Neutrophil (primary cell): Measurements from ENCODE around the gene FGF12.

ENCODE experiments used
- H3K27ac ChIP-seq: fragments of 200-600 bp; sonication (generic); 2 replicates; pipeline ENCODE4 v1.5.1; 2016; ENCODE audit warnings: mild to moderate bottlenecking, moderate library complexity
- H3K27me3 ChIP-seq: fragments of 200-600 bp; sonication (generic); 2 replicates; pipeline ENCODE4 v1.6.0; 2016; ENCODE audit warnings: mild to moderate bottlenecking
- H3K36me3 ChIP-seq: fragments of 200-600 bp; sonication (generic); 2 replicates; pipeline ENCODE4 v1.5.1; 2017
- H3K4me1 ChIP-seq, 2 experiments: fragments of 200-600 bp in 1 of 2; sonication (generic) in 1 of 2; 1 replicate in 1 of 2; 2 replicates in 1 of 2; pipeline versions ENCODE4 v1.5.1 to v1.6.1; 2013 to 2016; ENCODE audit warnings: low read depth in 1 of 2, low read length in 1 of 2, mild to moderate bottlenecking in 1 of 2, moderate library complexity in 1 of 2; ENCODE audit not compliant: control insufficient read depth in 1 of 2, insufficient read depth in 1 of 2
- H3K4me3 ChIP-seq, 2 experiments: fragments of 200-600 bp in 1 of 2; sonication (generic) in 1 of 2; 1 replicate in 1 of 2; 2 replicates in 1 of 2; pipeline ENCODE4 v1.5.1; 2013 to 2016; ENCODE audit warnings: low read depth in 1 of 2, low read length in 1 of 2, mild to moderate bottlenecking in 1 of 2, moderate library complexity in 1 of 2
- H3K9me3 ChIP-seq: fragments of 200-600 bp; sonication (generic); 2 replicates; pipeline ENCODE4 v1.5.1; 2016
- CTCF ChIP-seq: fragments of 200-600 bp; sonication (generic); IDR thresholded peaks from 2 replicates; pipeline ENCODE4 v1.5.1; 2016; ENCODE audit warnings: antibody characterized with exemption

FGF12 gene

GRCh38 chr3:192573240-192573639 is 154.1 kb downstream of the FGF12 start:
- TF ChIP-seq CTCF, result no peak
- H3K36me3 ChIP-seq, result no peaks in the 10 kb centered on the region
- H3K4me1 ChIP-seq, result no peaks in the 10 kb centered on the region
- no peak overlapping the region for H3K4me3 ChIP-seq
- peaks cover 21% of the 10 kb centered on the region for H3K27me3 ChIP-seq
- H3K27ac ChIP-seq, result no peak overlapping the region
- H3K9me3 ChIP-seq, result no peaks in the 10 kb centered on the region

- Histone ChIP-seq H3K9me3 (no peaks in the 10 kb centered on the region), H3K36me3 (no peaks in the 10 kb centered on the region), H3K27me3 (peaks cover 21% of the 10 kb centered on the region), H3K27ac (no peak overlapping the region), H3K4me3 (no peak overlapping the region), H3K4me1 (no peaks in the 10 kb centered on the region)
- no peak for TF ChIP-seq CTCF
These were observed 156.2 kb downstream of the FGF12 start for GRCh38 chr3:192570821-192571791.

- no peak overlapping the region for H3K4me3 ChIP-seq
- H3K9me3 ChIP-seq, result no peaks in the 10 kb centered on the region
- H3K27me3 ChIP-seq, result peaks cover 21% of the 10 kb centered on the region
- no peaks in the 10 kb centered on the region for H3K36me3 ChIP-seq
- TF ChIP-seq CTCF, result no peak
- H3K4me1 ChIP-seq, result no peaks in the 10 kb centered on the region
- no peak overlapping the region for H3K27ac ChIP-seq
These were observed 157.0 kb downstream of the FGF12 start for GRCh38 chr3:192570315-192570714.

GRCh38 chr3:192566706-192567290 is 160.5 kb downstream of the FGF12 start:
- no peak for TF ChIP-seq CTCF
- no peaks in the 10 kb centered on the region for H3K36me3 ChIP-seq
- no peak overlapping the region for H3K27ac ChIP-seq
- H3K4me1 ChIP-seq, result no peaks in the 10 kb centered on the region
- peaks cover 19% of the 10 kb centered on the region for H3K27me3 ChIP-seq
- no peak overlapping the region for H3K4me3 ChIP-seq
- H3K9me3 ChIP-seq, result no peaks in the 10 kb centered on the region

GRCh38 chr3:192564611-192565010 is 162.7 kb downstream of the FGF12 start:
- Histone ChIP-seq H3K27me3 (no peaks in the 10 kb centered on the region), H3K4me1 (no peaks in the 10 kb centered on the region), H3K27ac (no peak overlapping the region), H3K4me3 (no peak overlapping the region), H3K36me3 (no peaks in the 10 kb centered on the region), H3K9me3 (no peaks in the 10 kb centered on the region)
- no peak for TF ChIP-seq CTCF
